Measurements from ENCODE around the gene TP53BP2.

Gene TP53BP2

GRCh38 chr1:223765036-223765718, 80.6 kb downstream of the TP53BP2 start:
- no peak for DNase-seq (ENCODE audit: low spot score)

GRCh38 chr1:223763881-223764280, 81.9 kb downstream of the TP53BP2 start:
- no peak for DNase-seq (ENCODE audit: low spot score)

GRCh38 chr1:223763251-223763650, 82.5 kb downstream of the TP53BP2 start:
- DNase-seq (ENCODE audit: low spot score) = no peak

GRCh38 chr1:223761411-223761810, 84.3 kb downstream of the TP53BP2 start:
- DNase-seq (ENCODE audit: low spot score) = no peak

- DNase-seq (ENCODE audit: low spot score) = no peak
Measured at GRCh38 chr1:223760833-223761232, 84.9 kb downstream of the TP53BP2 start.

GRCh38 chr1:223759273-223759672, 86.5 kb downstream of the TP53BP2 start:
- DNase-seq (ENCODE audit: low spot score) = no peak

- DNase-seq (ENCODE audit: low spot score) = no peak
Measured at GRCh38 chr1:223758734-223759133, 87.0 kb downstream of the TP53BP2 start.

GRCh38 chr1:223756806-223757700, 88.7 kb downstream of the TP53BP2 start:
- no peak for DNase-seq (ENCODE audit: low spot score)

- no peak for DNase-seq (ENCODE audit: low spot score)
Measured at GRCh38 chr1:223755992-223756775, 89.6 kb downstream of the TP53BP2 start.

GRCh38 chr1:223755432-223755792, 90.3 kb downstream of the TP53BP2 start:
- no peak for DNase-seq (ENCODE audit: low spot score)

GRCh38 chr1:223754681-223755431, 90.9 kb downstream of the TP53BP2 start:
- DNase-seq (ENCODE audit: low spot score) = no peak

GRCh38 chr1:223752721-223753515, 92.8 kb downstream of the TP53BP2 start:
- DNase-seq (ENCODE audit: low spot score) = no peak

GRCh38 chr1:223751696-223752095, 94.1 kb downstream of the TP53BP2 start:
- no peak for DNase-seq (ENCODE audit: low spot score)

- DNase-seq (ENCODE audit: low spot score) = no peak
Measured at GRCh38 chr1:223750730-223751570, 94.8 kb downstream of the TP53BP2 start.

- DNase-seq (ENCODE audit: low spot score) = no peak
Measured at GRCh38 chr1:223748773-223749733, 96.7 kb downstream of the TP53BP2 start.

- DNase-seq (ENCODE audit: low spot score) = no peak
Measured at GRCh38 chr1:223748405-223748772, 97.4 kb downstream of the TP53BP2 start.

- no peak for DNase-seq (ENCODE audit: low spot score)
Measured at GRCh38 chr1:223747838-223748335, 97.9 kb downstream of the TP53BP2 start.

GRCh38 chr1:223745731-223746130, 100.0 kb downstream of the TP53BP2 start:
- no peak for DNase-seq (ENCODE audit: low spot score)
